ENCODE measurements around the gene MINDY4B.

Gene MINDY4B

DNA sequence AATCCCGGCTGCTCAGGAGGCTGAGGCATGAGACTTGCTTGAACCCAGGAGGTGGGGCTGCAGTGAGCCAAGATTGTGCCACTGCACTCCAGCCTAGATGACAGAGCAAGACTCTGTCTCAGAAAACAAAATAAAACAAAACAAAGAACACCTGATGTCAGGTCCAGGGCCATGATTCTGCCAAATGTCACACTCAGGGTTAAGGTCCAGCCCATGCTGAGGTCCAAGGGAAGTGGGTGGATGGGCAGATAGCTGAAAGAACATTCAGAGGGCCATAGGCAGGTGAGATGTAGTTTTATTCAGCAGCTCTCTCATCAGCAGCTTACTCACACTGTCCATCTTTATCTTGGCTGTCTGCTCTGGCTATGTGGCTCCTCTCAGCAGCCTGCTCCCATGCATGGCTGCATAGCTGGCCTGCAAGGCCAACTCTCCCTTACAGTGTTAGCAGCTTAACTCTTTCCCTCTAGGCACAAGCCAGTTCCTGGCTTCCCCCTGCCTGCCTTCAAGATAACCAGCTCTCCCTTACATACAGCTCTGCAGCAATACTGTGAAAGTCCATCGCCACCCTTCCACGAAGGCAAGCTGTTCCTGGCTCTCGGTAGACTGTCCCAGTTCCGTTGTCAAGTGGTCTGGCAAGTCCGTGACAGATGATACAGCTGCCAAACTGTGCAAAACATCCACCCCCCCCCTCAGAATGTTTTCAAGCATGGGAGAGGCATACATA is 79.9 kb downstream of the MINDY4B start:
- Histone ChIP-seq H3K27me3 (ENCODE audit: insufficient read depth, low read length) (no peaks in the 10 kb centered on the region), H3K9ac (ENCODE audit: low read depth, low read length) (no peak overlapping the region), H3K4me3 (ENCODE audit: low read length) (no peak overlapping the region), H3K9me3 (ENCODE audit: insufficient read depth, low read depth, low read length) (no peaks in the 10 kb centered on the region), H3K36me3 (ENCODE audit: insufficient read depth, low read length) (no peaks in the 10 kb centered on the region), H3K4me1 (ENCODE audit: insufficient read depth, low read length) (0 out of 2 replicates have a peak, but pooled peaks cover 5% of the 10 kb centered on the region), H3K27ac (ENCODE audit: low read depth, low read length) (no peak overlapping the region)
- WGBS, result 93% methylated on average over 6 of the region's 6 CpGs

DNA sequence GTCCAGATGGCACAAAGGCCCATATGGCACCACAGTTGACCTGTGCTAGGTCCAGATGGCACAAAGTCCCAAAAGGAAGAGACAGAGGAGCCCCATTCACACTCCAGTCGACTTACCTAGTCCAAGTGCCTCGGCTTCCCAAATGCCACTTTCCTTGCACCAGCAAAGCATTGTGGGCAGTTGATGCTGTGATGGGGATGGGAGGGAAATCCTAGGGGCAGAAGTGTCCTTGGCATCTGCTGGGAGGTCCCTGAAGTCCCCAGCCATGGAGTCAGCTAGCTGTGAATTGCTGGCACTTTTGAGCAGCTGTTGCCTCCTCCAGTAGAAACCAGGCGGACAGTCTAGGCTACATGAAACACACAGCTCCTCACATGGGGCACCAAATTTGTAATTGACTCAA is 82.0 kb downstream of the MINDY4B start:
- no peaks in the 10 kb centered on the region for H3K9me3 ChIP-seq (ENCODE audit: insufficient read depth, low read depth, low read length)
- H3K4me1 ChIP-seq (ENCODE audit: insufficient read depth, low read length), result 0 out of 2 replicates have a peak, but pooled peaks cover under 1% of the 10 kb centered on the region
- H3K27ac ChIP-seq (ENCODE audit: low read depth, low read length), result no peak overlapping the region
- H3K36me3 ChIP-seq (ENCODE audit: insufficient read depth, low read length), result no peaks in the 10 kb centered on the region
- H3K9ac ChIP-seq (ENCODE audit: low read depth, low read length), result no peak overlapping the region
- H3K4me3 ChIP-seq (ENCODE audit: low read length), result no peak overlapping the region
- H3K27me3 ChIP-seq (ENCODE audit: insufficient read depth, low read length), result no peaks in the 10 kb centered on the region
- WGBS, result 95% methylated on average over 3 of the region's 3 CpGs

DNA sequence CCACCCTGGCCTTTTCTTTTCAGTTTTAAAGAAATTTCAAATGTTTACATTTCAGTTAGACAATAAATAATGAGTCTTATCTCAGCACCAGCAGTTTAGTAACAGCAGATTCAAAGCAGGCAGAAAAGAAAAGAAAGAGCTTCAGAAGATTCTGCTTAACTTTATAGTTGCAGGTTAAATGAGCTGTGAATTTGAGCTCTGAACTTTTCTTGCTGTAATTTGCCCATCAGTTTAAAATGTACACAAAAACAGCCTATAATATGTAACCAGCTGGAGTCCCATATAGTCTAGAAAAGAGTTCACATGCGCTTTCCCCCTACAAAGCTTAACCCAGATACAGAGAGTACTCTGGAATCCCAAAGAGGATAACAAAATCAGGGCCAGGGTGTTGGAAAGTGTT is 82.6 kb downstream of the MINDY4B start:
- no peaks in the 10 kb centered on the region for H3K9me3 ChIP-seq (ENCODE audit: insufficient read depth, low read depth, low read length)
- H3K36me3 ChIP-seq (ENCODE audit: insufficient read depth, low read length), result no peaks in the 10 kb centered on the region
- H3K27ac ChIP-seq (ENCODE audit: low read depth, low read length), result no peak overlapping the region
- WGBS, result 88% methylated on average over 1 of the region's 1 CpG
- no peak overlapping the region for H3K9ac ChIP-seq (ENCODE audit: low read depth, low read length)
- no peaks in the 10 kb centered on the region for H3K27me3 ChIP-seq (ENCODE audit: insufficient read depth, low read length)
- no peaks in the 10 kb centered on the region for H3K4me1 ChIP-seq (ENCODE audit: insufficient read depth, low read length)
- H3K4me3 ChIP-seq (ENCODE audit: low read length), result no peak overlapping the region

Measured in HUES64 (cell line).